GM23338 (cell line): ENCODE data around the gene EGLN3. TPM values are rescaled to one million over a fixed set of nuclear protein-coding genes. Genes with fewer than 3 reads are reported as not detected.

ENCODE experiments used
- ATAC-seq: fragments of 200-7000 bp; cut with Tn5 transposase; 3 replicates; pipeline ENCODE4 v1.9.1; 2020
- DNase-seq: peaks from one replicate; pipeline ENCODE4 v3.0.0-alpha.2; 2015; ENCODE audit warnings: low spot score
- H2AFZ ChIP-seq: fragments of 200-600 bp; sonication (generic); 2 replicates; pipeline ENCODE4 v1.8.0; 2016; ENCODE audit warnings: antibody characterized with exemption, mild to moderate bottlenecking, moderate library complexity
- H3F3A ChIP-seq: fragments of 200-600 bp; sonication (generic); replicated peaks from 2 replicates; pipeline ENCODE4 v1.8.0; 2017; ENCODE audit warnings: antibody characterized with exemption, mixed run types, low read depth
- H3K27ac ChIP-seq: fragments of 200-600 bp; sonication (generic); 2 replicates; pipeline ENCODE4 v1.6.1; 2016; ENCODE audit warnings: low read depth
- H3K27me3 ChIP-seq: fragments of 200-600 bp; sonication (generic); 2 replicates; pipeline ENCODE4 v1.8.0; 2016; ENCODE audit warnings: mild to moderate bottlenecking, mixed run types, moderate library complexity; ENCODE audit not compliant: insufficient read depth
- H3K36me3 ChIP-seq: fragments of 200-600 bp; sonication (generic); 2 replicates; pipeline ENCODE4 v1.8.0; 2016; ENCODE audit warnings: mild to moderate bottlenecking; ENCODE audit not compliant: insufficient read depth
- H3K4me1 ChIP-seq: fragments of 200-600 bp; sonication (generic); 2 replicates; pipeline ENCODE4 v1.8.0; 2016; ENCODE audit warnings: mild to moderate bottlenecking, moderate library complexity; ENCODE audit not compliant: insufficient read depth
- H3K4me2 ChIP-seq: fragments of 200-600 bp; sonication (generic); 2 replicates; pipeline ENCODE4 v1.7.1; 2017; ENCODE audit warnings: mixed run types
- H3K4me3 ChIP-seq: fragments of 200-600 bp; sonication (generic); 2 replicates; pipeline ENCODE4 v1.6.1; 2016; ENCODE audit warnings: mixed run types
- H3K79me2 ChIP-seq: fragments of 200-600 bp; sonication (generic); replicated peaks from 2 replicates; pipeline ENCODE4 v1.8.0; 2017; ENCODE audit warnings: mild to moderate bottlenecking; ENCODE audit not compliant: insufficient read depth
- H3K9me2 ChIP-seq: fragments of 200-600 bp; sonication (generic); 2 replicates; pipeline ENCODE4 v1.8.0; 2017; ENCODE audit not compliant: insufficient read depth
- H4K20me1 ChIP-seq: fragments of 200-600 bp; sonication (generic); replicated peaks from 2 replicates; pipeline ENCODE4 v1.8.0; 2017; ENCODE audit warnings: mild to moderate bottlenecking; ENCODE audit not compliant: insufficient read depth
- H3K27ac Mint-ChIP-seq: 2 replicates; pipeline ENCODE4 v1.8.0; 2020; ENCODE audit warnings: inconsistent platforms, mild to moderate bottlenecking, moderate library complexity, mixed read lengths
- H3K27me3 Mint-ChIP-seq: 3 replicates; pipeline ENCODE4 v1.8.0; 2022; ENCODE audit warnings: low read depth, mild to moderate bottlenecking, moderate library complexity, mixed read lengths, inconsistent platforms; ENCODE audit not compliant: insufficient read depth, poor library complexity
- H3K36me3 Mint-ChIP-seq: 3 replicates; pipeline ENCODE4 v1.8.0; 2021; ENCODE audit warnings: low read depth, mild to moderate bottlenecking, inconsistent platforms, moderate library complexity, mixed read lengths
- H3K4me1 Mint-ChIP-seq: 3 replicates; pipeline ENCODE4 v1.8.0; 2020; ENCODE audit warnings: mild to moderate bottlenecking, inconsistent platforms, mixed read lengths
- H3K4me3 Mint-ChIP-seq: 3 replicates; pipeline ENCODE4 v1.8.0; 2021; ENCODE audit warnings: moderate library complexity, mild to moderate bottlenecking, inconsistent platforms, mixed read lengths
- H3K9me3 Mint-ChIP-seq: 3 replicates; pipeline ENCODE4 v1.8.0; 2020; ENCODE audit warnings: moderate library complexity, mild to moderate bottlenecking, inconsistent platforms, mixed read lengths
- CREB1 ChIP-seq: fragments of 250-450 bp; sonication (Bioruptor Pico); IDR thresholded peaks from 2 replicates; pipeline ENCODE4 v1.5.0; 2020; ENCODE audit warnings: low read depth, mild to moderate bottlenecking, moderate library complexity
- CTCF ChIP-seq, 2 experiments: fragments of 200-600 bp in 1 of 2; sonication (generic) in 1 of 2; conservative IDR thresholded peaks; 2 replicates each; pipeline versions ENCODE4 v1.5.1 to v1.6.1; 2016 to 2017; ENCODE audit warnings: antibody characterized with exemption in 2 of 2, low read depth in 2 of 2, mild to moderate bottlenecking in 2 of 2, moderate library complexity in 1 of 2
- EZH2 ChIP-seq: fragments of 200-600 bp; sonication (generic); IDR thresholded peaks from one replicate; pipeline ENCODE4 v1.8.0; 2017; ENCODE audit warnings: antibody characterized with exemption, mild to moderate bottlenecking, low read depth; ENCODE audit not compliant: unreplicated experiment
- JUNB ChIP-seq: IDR thresholded peaks from one replicate; pipeline ENCODE4 v1.6.1; 2016; ENCODE audit warnings: antibody characterized with exemption; ENCODE audit not compliant: unreplicated experiment
- NANOG ChIP-seq: IDR thresholded peaks from 2 replicates; pipeline ENCODE4 v1.6.1; 2016; ENCODE audit warnings: antibody characterized with exemption, borderline replicate concordance
- POLR2AphosphoS5 ChIP-seq: IDR thresholded peaks from 2 replicates; pipeline ENCODE4 v1.6.1; 2016; ENCODE audit warnings: antibody characterized with exemption, low read depth
- ZNF114 ChIP-seq: fragments of 250-450 bp; sonication (Bioruptor Pico); IDR thresholded peaks from 2 replicates; pipeline ENCODE4 v1.5.0; 2020; ENCODE audit warnings: mild to moderate bottlenecking, moderate library complexity
- ZNF331 ChIP-seq: fragments of 250-450 bp; sonication (Bioruptor Pico); IDR thresholded peaks from 2 replicates; pipeline ENCODE4 v1.5.0; 2020; ENCODE audit warnings: low read depth, mild to moderate bottlenecking, moderate library complexity
- ZNF462 ChIP-seq: fragments of 250-450 bp; sonication (Bioruptor Pico); IDR thresholded peaks from 2 replicates; pipeline ENCODE4 v1.5.0; 2020; ENCODE audit warnings: mild to moderate bottlenecking, moderate library complexity
- polyA plus RNA-seq: library from polyadenylated mRNA; unstranded; fragments of >200 nt; fragmentation: Nextera tagmentation; extraction: Ambion mirVana; gene quantifications from 2 replicates; pipeline ENCODE4 v1.2.1, GENCODE V29; 2016
- total RNA-seq: library from RNA; depleted of rRNA; stranded (reverse); fragments of >200 nt; shearing (Covaris generic); gene quantifications from 2 replicates; pipeline ENCODE4 v1.2.3, GENCODE V29; 2014

The EGLN3 gene
- total and polyA plus RNA-seq, 2 experiments from 2014 or later: 26.8 to 42.9 TPM

- TF ChIP-seq ZNF462 (no peak), CREB1 (CRISPR knock-in tag) (no peak), ZNF114 (CRISPR knock-in tag) (no peak), JUNB (no peak), CTCF (conservative IDR thresholded peaks at IDR 0.05; ENCODE audit: low read depth in 2 of 2) (no peak)
Measured at GRCh38 chr14:33900706-33901105, 50.2 kb downstream of the EGLN3 start (continued).

- H3K4me1 Mint-ChIP-seq: no peaks in the 10 kb centered on the region
- H3K36me3 Mint-ChIP-seq: peaks cover 1% of the 10 kb centered on the region; the same call in 2 of the 3 replicates
- Histone ChIP-seq H3K27ac (no peak overlapping the region), H3K36me3 (no peaks in the 10 kb centered on the region), H4K20me1 (no peaks in the 10 kb centered on the region), H3K27me3 (no peaks in the 10 kb centered on the region), H3K4me1 (no peaks in the 10 kb centered on the region), H3K4me3 (no peak overlapping the region), H2AFZ (no peak overlapping the region), H3K4me2 (no peak overlapping the region), H3K79me2 (no peaks in the 10 kb centered on the region), H3K9me2 (no peaks in the 10 kb centered on the region), H3F3A (no peaks in the 10 kb centered on the region)
- no peak for ATAC-seq
- H3K27ac Mint-ChIP-seq: no peak overlapping the region
- H3K27me3 Mint-ChIP-seq: no peaks in the 10 kb centered on the region
- no peak overlapping the region for H3K4me3 Mint-ChIP-seq
- TF ChIP-seq POLR2AphosphoS5: no peak
- TF ChIP-seq NANOG: no peak
- no peak for TF ChIP-seq ZNF331
- no peak for TF ChIP-seq EZH2
- no peak for DNase-seq
- peaks cover 1% of the 10 kb centered on the region for H3K9me3 Mint-ChIP-seq
Measured at GRCh38 chr14:33899723-33900341, 51.0 kb downstream of the EGLN3 start.
